HepG2 (cell line): ENCODE data around the gene ADSS2.

Experiments used
- CREM ChIP-seq, 2 experiments: sonication (generic) in 1 of 2; formaldehyde crosslinking in 1 of 2; IDR thresholded peaks; 2 replicates each; pipeline versions ENCODE4 v1.4.0 to v1.6.1; 2016 to 2020; ENCODE audit warnings: antibody characterized with exemption in 1 of 2, mild to moderate bottlenecking in 1 of 2, missing genetic modification reagents in 1 of 2
- CTCF ChIP-seq: sonication (generic); formaldehyde crosslinking; IDR thresholded peaks from 2 replicates; pipeline ENCODE4 v1.5.0; 2020; ENCODE audit warnings: mild to moderate bottlenecking, missing genetic modification reagents, moderate library complexity
- IKZF5 ChIP-seq: IDR thresholded peaks from 2 replicates; pipeline ENCODE4 v1.6.1; 2018; ENCODE audit warnings: missing genetic modification reagents, mild to moderate bottlenecking, missing compliant biosample characterization
- ISX ChIP-seq: sonication (generic); formaldehyde crosslinking; conservative IDR thresholded peaks from 2 replicates; pipeline ENCODE4 v1.5.0; 2020; ENCODE audit warnings: missing genetic modification reagents
- JUNB ChIP-seq: sonication (generic); formaldehyde crosslinking; IDR thresholded peaks from 2 replicates; pipeline ENCODE4 v1.8.0; 2022; ENCODE audit warnings: missing genetic modification reagents, mild to moderate bottlenecking, borderline replicate concordance
- KDM6A ChIP-seq: IDR thresholded peaks from 2 replicates; pipeline ENCODE4 v1.6.1; 2016; ENCODE audit warnings: low read depth
- MIER2 ChIP-seq: IDR thresholded peaks from 2 replicates; pipeline ENCODE4 v1.6.1; 2016; ENCODE audit warnings: missing biosample characterization, missing genetic modification reagents
- NR3C1 ChIP-seq: sonication (generic); formaldehyde crosslinking; IDR thresholded peaks from 2 replicates; pipeline ENCODE4 v1.4.0; 2020; ENCODE audit warnings: missing genetic modification reagents
- POLR2AphosphoS5 ChIP-seq: IDR thresholded peaks from 2 replicates; pipeline ENCODE4 v1.6.1; 2012; ENCODE audit warnings: low read depth, low read length
- RFX5 ChIP-seq: IDR thresholded peaks from 2 replicates; pipeline ENCODE4 v1.6.1; 2011; ENCODE audit warnings: low read depth, low read length, improper control_type of control experiment
- ZNF326 ChIP-seq: sonication (generic); formaldehyde crosslinking; IDR thresholded peaks from 2 replicates; pipeline ENCODE4 v1.4.0; 2020; ENCODE audit warnings: missing genetic modification reagents, borderline replicate concordance
- ZNF570 ChIP-seq: sonication (generic); formaldehyde crosslinking; IDR thresholded peaks from 2 replicates; pipeline ENCODE4 v1.4.0; 2020; ENCODE audit warnings: mild to moderate bottlenecking, missing genetic modification reagents, borderline replicate concordance
- ZNF761 ChIP-seq: sonication (generic); formaldehyde crosslinking; conservative IDR thresholded peaks from 2 replicates; pipeline ENCODE4 v1.4.0; 2020; ENCODE audit warnings: mild to moderate bottlenecking, missing genetic modification reagents

- TF ChIP-seq ZNF761 (CRISPR knock-in tag) = no peak
- no peak for TF ChIP-seq ZNF570 (CRISPR knock-in tag)
- no peak for TF ChIP-seq CTCF (CRISPR knock-in tag)
- no peak for TF ChIP-seq ZNF326 (CRISPR knock-in tag)
- no peak for TF ChIP-seq JUNB (CRISPR knock-in tag)
- TF ChIP-seq NR3C1 (CRISPR knock-in tag) = no peak
- no peak for TF ChIP-seq RFX5
- no peak for TF ChIP-seq ISX (CRISPR knock-in tag)
- no peak for TF ChIP-seq MIER2 (CRISPR knock-in tag)
- TF ChIP-seq IKZF5 (CRISPR knock-in tag) = no peak
- TF ChIP-seq CREM (IDR thresholded peaks at IDR 0.05) = no peak
- no peak for TF ChIP-seq CREM (CRISPR knock-in tag; IDR thresholded peaks at IDR 0.05)
- TF ChIP-seq KDM6A = no peak
- TF ChIP-seq POLR2AphosphoS5 = no peak
Measured at GRCh38 chr1:244460197-244460596, 8.5 kb upstream of the ADSS2 start.
